T-helper 2 cell (primary cell): Measurements from ENCODE around the gene ABO.
"Not testable (repeated sequence)": the region's sequence is repeated elsewhere in the genome, so short reads cannot be mapped to it uniquely, and the experiment has no call there.

ENCODE experiments used
- DNase-seq, 5 experiments: peaks; one replicate each; pipeline versions ENCODE4 v3.0.0 to v3.0.0-alpha.2; 2012 to 2022

The ABO gene

GRCh38 chr9:133286523-133286922, 11.5 kb upstream of the ABO start:
- DNase-seq: no peak

- no peak for DNase-seq
Observed at GRCh38 chr9:133285252-133285775, 10.3 kb upstream of the ABO start.

- no peak for DNase-seq
Observed at GRCh38 chr9:133284362-133284761, 9.4 kb upstream of the ABO start.

GRCh38 chr9:133283255-133284032, 8.4 kb upstream of the ABO start:
- not testable (repeated sequence) for DNase-seq

- no peak for DNase-seq
Observed at GRCh38 chr9:133282464-133283238, 7.7 kb upstream of the ABO start.

GRCh38 chr9:133280392-133280791, 5.4 kb upstream of the ABO start:
- DNase-seq: no peak

- no peak for DNase-seq
Observed at GRCh38 chr9:133278161-133279114, 3.4 kb upstream of the ABO start.

- DNase-seq: no peak
Observed at GRCh38 chr9:133277467-133277866, 2.5 kb upstream of the ABO start.

GRCh38 chr9:133276923-133277322, 1.9 kb upstream of the ABO start:
- DNase-seq: no peak

- no peak for DNase-seq
Observed at GRCh38 chr9:133276001-133276884, 1.2 kb upstream of the ABO start.

- DNase-seq: no peak
Observed at GRCh38 chr9:133274236-133275104, 531 bp downstream of the ABO start.

- no peak for DNase-seq
Observed at GRCh38 chr9:133273819-133274218, 1.2 kb downstream of the ABO start.

GRCh38 chr9:133273098-133273497, 1.9 kb downstream of the ABO start:
- no peak for DNase-seq

GRCh38 chr9:133269537-133270362, 5.3 kb downstream of the ABO start:
- DNase-seq: no peak

GRCh38 chr9:133269136-133269535, 5.9 kb downstream of the ABO start:
- DNase-seq: not testable (repeated sequence)

GRCh38 chr9:133268335-133269056, 6.5 kb downstream of the ABO start:
- no peak for DNase-seq

- no peak for DNase-seq
Observed at GRCh38 chr9:133264235-133264764, 10.7 kb downstream of the ABO start.

- DNase-seq: no peak
Observed at GRCh38 chr9:133263557-133263956, 11.4 kb downstream of the ABO start.

GRCh38 chr9:133262226-133262625, 12.8 kb downstream of the ABO start:
- no peak for DNase-seq
